ENCODE results near the gene OTULIN.

OTULIN gene

DNA sequence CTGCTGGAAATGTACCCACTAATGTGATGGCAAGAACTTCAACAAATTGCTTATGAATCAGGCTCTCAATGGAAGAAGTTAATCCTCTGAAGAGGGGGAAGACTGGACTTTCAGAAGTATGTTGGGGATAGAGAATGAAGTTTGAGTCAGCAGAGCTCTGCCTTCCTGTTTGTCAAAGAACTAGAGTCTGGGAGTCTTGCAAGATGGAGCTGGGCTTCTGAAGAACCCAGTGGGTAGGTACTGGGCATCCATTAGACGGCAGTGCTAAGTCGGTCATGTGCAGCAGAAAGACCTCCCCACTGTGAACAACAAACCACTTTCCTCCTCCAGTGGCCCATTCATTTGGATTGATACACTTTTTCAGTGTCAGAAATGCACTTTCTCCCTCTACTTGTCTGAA is 34.6 kb downstream of the OTULIN start:
- DNase-seq: no peak

DNA sequence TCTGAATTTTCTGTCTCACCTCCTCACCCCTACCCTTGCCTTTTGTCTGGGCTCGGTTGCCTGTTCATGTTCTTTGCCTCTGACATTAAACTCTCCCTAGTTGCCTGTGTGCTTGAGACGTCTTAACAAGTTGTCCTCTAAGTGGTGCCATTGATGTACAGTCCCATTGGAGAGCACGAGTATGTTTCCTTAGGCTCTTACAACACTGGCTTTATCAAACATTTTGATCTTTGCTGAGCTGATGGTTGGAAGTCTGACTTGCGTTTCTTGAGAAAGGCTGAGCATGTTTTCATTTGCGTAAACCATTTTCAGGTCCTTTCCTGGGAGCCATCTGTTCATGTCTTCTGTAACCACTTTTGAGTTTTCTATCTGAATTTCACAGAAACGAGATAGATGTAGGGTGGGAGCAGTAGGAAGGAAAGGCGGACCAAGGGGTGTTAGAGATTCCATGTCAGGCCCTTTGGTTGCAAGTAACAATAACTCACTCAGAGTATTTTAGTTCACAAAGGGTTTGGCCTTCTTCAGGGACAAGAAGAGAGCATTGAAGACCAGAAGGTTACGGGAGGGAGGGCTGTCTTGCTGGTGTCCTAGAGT is 35.4 kb downstream of the OTULIN start:
- DNase-seq: no peak

DNA sequence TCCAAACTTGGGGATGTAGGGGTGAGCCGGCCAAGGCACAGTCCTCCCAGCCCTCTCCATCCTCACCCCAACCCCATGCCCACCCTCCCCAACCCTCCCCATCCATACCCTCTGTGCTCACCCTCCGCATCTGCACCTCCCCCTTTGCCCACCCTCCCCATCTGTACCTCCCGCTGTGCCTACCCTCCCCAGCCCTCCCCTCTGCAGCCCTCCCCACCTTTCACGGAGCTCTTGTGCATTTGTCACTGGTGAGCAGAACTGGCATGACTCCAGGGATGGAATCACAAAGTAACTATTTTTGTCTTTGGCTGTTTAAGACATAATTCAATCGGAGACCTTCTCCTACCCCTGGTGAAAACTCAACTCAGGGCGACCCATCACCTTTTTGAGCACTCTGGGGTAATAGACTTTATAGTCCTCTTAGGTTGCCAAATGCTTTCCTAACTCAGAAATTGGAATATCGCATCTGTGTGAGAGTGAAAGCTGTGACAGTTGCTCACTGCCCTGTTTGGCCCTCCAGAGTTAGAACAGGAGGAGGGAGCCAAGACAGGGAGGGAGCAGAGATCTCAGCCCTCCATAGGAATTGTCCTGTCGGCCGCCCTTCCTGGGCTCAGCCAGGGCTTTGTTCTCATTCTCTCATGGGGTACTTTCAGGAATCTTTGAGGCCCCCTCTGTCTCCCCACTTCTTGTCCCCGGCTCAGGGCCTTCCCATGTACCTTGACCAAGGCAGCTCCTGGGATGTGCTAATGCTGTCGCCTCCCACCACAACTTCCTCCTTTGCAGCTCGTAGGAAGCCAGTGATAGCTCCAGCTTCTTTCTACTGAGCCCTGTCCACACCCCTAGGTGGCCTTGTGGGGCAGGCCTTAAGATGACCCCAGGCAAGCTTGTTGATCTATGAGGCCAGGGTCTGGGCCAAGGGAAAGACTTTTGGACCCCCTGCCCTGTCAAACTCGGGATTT is 36.2 kb downstream of the OTULIN start:
- no peak for DNase-seq

DNA sequence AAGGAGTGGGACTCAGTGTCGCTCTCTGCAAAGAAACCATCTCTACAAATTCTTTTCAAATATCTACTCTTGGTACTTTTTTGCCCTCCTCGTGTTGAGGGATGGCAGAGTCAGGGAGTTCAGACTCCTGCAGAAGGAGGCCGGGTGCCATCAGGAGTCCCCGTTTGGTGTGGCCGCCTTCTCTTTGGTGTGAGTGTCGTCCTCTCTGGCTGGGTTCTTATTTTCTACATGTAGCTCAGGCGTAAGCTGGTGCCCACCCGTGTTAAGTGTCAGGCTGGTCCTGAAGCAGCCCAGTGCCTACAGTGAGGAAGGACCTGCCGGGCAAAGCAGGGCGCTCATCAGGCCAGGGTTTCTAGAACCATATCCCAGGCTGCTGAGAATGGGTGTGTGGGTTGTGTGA is 37.0 kb downstream of the OTULIN start:
- DNase-seq: no peak

DNA sequence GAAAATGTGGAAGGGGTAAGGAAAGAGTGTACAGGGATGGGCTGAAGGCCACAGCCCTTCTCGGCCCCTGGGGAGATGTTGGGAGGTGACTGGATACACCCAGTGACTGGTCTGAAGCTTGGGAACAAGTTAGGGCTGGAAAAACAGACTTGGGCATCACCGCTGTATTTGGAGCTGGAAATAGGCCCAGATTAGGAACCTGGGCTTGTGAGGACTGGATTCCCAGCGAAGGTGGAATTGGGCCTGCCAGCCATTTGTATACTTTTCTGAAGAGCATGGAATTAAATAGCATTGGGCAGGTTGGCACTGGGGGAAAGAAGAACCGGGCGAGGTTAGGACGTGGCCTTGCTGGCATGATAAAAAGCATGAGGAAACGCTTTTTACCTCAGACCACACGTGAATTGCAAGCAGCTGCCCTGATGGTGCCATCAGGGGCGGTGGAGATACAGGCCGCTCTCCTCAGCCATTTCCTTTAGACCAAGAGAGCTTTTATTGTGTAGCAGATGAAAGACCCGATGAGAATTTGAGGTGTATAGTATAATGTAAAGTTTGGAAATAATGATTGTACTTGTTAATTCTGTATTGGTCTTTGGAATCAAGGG is 37.8 kb downstream of the OTULIN start:
- no peak for DNase-seq

DNA sequence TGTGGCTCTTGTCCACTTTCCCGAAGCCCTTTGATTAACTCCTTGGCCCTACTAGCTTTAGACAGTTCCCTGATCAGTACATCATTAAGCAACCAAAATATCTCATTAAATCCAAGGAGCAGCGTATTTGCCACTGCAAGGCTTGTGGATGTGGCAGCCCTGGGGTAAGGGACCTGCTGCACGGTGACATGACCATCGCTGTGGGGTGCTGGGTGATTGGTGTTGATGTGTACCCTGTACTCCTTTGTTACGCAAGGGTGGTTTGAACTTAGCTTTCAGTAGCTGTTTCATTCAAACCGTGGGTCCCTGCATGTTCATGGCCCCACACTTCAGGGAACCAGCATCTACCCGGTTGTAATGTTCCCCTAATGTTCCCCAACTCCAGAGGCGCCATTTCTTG is 41.0 kb downstream of the OTULIN start:
- DNase-seq: no peak

DNA sequence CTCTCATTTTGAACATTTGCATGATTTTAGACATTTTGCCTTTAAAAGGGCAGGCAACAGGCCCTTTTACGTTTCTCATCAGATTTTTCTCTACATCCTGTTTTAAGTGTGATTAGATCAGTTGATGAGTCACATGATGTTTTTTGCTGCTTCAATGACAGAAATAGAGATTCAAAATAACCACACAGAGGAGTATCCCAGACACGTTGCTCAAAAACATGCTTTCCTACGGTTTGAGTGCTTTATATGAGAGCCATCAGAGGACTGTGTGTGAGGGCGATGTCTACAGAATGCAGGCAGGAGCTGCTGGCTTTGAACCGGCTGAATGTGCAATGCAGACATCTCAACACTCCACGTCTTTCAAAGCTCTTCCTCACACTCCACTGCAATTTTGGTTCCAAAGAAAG is 42.1 kb downstream of the OTULIN start:
- no peak for DNase-seq

DNA sequence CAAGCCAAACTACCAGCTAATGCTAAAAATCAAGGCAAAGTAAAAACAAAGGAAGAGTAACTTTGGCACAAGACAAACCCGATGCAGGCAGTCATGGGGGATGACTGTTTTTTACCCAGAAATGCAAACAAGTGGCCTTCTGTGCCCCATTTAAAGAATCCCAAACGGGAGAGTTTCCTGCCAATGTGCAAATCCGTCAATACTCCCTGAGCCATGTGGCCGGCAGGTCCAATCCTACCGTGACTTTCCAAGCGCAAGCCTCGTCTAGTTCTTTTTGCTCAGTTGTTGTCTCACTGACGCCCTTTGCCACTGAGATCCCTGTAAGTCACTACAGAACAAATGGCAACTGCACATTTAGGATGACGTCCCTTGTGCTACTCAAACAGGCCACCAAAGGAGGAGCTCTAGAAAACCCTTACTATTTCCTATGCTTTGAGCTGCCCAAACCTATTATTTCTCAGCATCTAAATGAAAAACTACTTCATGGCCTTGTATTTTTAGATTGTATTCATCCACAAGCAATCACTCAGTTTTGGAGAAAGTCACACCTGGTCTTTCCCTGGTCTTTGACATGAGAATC is 43.4 kb downstream of the OTULIN start:
- DNase-seq: no peak

DNA sequence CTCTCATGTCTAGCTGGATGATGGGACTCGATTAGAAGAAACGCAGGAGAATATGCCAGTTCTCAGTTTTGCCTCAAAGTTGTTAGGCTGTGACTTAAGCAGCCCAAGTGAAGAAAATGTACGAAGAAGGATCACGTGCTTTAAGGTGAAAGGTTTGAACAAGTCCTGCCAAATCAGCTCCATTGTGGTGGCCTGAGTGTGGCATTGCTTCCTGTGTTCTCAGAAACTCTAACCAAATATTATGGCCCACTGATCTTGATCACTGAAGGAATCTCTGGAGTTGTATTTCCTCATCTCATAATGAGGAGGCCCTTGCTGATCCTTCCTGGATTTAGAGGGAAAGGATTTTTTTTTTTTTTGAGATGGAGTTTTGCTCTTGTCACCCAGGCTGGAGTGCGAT is 44.0 kb downstream of the OTULIN start:
- DNase-seq: no peak

DNA sequence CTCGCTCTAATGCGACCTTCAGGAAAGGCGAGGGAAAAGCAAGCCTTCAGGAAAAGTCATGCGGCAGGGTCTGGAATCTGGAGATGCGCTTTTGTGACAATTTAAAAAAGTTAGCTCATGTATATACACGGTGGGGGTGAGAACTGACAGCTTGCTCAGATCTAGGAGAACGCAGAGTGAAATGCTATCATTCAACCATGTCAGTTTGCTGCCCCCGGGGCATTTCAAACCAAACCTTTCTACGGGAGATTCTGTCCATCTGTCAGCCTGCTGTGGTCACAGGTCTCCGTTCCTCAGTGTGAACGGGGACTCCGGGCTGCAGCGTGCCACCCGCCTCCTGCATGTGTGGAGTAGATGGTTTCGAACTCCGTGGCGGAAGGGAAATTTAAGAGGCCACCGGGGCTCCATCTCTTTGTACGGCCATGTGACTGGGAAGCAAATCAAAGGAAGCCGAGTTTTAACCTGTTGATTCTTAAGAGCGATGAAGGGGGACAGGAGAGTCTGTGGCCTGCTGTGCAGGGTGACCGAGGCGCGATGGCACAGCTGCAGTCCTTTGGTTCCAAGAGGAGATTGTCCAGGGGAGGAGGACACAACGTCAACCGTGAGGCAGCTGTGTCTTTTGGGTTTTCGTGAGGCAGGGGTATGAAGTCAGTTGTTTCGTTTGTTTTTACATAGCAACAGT is 45.9 kb downstream of the OTULIN start:
- DNase-seq: peak; percentile 20

DNA sequence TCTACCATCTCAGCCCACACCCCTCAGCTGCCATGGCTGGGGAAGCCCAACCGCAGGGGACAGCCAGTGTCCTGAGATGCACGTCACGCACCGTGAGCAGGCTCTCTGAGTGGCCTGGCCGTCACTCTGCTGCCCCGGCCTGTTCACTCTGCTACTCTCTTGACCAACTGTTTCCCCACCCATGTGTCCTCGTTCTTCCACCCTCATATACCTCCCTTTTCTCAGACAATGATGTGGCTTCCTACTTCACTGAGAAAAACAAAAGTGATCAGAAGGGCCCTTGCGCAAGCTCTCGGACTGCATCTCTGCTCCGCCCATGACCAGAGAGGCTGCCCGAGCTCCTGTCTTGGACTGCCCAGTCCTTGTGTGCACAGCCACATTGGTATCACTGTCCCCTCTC is 47.6 kb downstream of the OTULIN start:
- no peak for DNase-seq

DNA sequence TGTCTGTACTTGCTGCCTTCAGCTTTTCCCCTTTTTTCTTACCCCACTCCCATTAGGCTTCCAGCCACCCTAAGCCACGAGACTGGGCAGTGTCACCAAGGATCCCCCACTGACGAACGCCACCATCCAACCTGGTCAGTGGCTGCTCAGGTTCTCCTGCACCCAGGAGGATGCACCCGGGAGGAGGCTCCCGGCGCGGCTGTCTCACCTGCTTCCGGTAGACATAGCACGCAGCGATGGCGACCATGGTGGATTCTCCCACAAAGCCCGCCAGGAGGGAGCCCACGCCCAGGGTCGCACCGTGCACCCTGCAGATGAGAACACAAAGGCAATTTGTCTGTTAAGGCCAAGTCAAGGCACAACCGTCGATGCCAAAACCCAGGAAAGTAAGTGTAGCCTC is 48.1 kb downstream of the OTULIN start:
- no peak for DNase-seq

DNA sequence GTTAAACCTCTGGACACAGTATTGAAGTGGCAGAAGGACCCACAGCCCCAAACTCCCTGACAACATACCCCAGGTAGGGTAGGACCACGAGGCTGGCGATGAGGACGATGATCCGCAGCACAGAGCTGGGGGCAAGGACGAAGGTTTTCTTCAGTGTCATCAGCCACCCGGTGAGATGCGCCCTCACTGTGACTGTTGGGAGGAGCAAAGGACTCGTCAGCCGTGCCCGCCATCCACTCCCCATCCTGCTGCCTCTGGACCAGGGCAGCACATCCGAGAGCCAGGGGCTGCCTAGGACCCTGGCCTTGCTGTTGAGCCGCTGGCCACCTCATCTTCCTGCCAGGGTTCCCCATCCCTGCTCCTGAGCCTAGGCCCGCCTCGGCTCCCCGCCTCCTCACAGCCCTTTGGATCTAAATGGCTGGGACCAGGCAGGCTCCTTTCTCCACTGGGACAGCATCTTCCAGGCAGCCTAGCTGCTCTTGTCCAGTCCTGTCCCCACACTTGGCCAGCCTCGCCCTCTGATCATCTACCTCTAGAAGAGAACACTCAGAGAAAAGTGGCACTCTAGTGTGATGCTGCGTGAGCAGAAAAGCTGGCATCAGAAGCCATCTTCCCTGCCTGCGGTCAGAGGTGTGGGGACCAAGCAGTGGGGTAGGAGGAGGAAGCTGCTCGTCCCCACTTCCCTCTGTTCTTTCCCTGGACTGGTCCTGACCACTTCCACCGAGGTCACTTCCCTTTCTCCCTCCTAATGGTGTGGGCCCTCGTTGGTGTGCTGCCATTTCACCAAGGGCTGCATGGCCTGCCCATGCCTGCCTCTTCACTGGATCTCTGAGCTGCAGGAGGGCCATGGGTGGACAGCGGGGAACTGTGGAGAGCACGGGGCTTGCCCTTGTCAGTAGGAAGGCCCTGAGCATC is 49.2 kb downstream of the OTULIN start:
- no peak for DNase-seq

DNA sequence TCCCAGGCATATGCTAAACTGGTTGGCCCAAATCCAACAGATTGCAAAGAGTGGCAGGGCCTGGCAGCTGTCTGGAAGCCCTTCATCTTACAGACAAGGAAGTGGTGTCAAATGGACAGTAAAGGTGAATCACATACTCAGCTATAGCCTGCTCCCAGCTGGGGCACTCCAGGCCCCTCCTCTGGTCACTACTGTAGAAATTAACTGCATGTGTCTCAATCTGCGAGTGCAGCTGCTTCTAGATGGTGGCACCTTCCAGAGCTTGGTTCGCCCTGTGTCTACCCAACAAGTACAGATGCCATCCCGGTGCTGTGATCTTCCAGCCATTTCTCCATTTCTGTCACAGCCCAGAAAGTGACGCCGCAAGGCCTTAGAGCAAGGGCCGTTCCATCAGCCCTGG is 50.2 kb downstream of the OTULIN start:
- peak; percentile 72 for DNase-seq

DNA sequence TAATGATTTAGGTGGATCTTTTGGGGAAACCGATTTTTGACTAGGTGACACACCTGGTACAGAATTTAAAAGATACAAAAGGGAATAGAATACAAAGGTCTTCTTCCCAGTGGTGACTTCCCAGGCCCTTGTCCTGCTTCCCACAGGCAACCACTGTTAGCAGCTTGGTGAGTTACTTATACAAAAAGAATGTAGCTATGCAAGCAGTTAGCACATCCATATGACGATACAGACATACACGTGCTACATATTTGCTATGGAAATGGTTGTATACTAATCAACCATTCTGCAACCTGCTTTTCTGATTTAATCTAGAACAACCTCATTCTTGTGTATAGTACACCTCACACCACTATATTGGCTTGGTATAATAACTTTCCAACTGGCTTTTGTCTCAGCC is 51.0 kb downstream of the OTULIN start:
- no peak for DNase-seq

DNA sequence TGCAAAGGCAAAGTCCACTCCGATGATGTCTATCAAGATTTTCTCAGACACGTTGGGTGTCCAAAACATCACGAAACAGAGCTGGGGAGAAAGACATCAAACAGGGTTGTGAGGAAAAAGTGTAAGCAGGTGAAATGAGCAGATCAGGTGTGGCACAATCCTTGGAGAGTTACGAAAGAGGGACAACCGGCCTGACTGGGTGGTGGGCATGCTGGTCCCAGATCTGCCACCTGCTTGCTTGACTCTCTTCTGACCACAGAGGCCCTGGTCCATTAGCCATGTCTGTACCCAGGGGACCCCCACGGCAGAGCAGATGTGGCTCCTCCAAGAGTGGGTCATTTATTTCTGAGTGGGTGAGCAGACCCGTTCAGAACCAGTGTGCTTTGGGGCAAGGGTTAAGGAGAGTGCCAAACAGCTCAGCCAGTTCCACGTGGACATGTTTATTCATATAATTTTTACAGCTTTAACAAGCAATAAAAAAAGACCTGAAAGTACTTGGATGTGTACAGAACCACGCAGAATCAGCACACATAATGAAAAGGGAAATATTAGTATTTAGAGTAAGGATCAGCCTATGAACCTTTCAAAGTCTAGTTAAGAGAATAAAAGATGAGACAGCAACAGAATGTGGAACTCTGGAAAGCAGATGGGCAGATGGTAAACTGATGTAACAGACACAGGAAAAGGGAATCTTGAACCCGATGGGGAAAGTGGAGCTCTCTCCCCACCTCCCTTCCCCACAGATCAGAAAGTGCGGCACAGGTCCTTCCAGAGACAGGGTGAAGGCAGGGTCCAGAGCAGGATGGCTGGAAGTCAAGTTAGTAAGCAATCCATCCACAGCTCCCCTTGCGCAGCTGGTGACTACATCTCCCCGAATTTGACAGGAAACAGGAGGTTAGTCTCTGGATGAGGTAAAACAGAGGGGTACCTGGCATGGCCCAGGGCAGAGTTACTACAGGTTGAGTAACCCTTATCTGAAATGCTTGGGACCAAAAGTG is 52.5 kb downstream of the OTULIN start:
- no peak for DNase-seq

DNA sequence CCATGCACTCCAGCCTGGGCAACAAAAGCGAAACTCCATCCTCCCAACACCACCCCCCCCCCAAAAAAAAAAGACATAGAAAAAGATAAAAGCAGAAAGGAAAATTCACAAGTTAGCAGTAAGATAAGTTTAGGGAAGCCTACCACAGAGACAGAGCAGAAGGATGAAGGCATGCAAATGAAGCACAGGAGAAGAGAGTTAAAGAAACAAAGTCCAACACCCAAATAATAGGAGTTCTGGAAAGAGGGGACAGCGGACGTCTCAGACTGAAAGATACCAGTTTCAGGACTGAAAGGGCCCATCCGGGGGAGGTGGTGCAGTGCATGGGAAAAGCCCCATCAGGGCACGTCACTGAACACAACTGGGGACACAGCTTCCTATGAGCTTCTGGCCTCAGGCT is 54.3 kb downstream of the OTULIN start:
- DNase-seq: no peak

DNA sequence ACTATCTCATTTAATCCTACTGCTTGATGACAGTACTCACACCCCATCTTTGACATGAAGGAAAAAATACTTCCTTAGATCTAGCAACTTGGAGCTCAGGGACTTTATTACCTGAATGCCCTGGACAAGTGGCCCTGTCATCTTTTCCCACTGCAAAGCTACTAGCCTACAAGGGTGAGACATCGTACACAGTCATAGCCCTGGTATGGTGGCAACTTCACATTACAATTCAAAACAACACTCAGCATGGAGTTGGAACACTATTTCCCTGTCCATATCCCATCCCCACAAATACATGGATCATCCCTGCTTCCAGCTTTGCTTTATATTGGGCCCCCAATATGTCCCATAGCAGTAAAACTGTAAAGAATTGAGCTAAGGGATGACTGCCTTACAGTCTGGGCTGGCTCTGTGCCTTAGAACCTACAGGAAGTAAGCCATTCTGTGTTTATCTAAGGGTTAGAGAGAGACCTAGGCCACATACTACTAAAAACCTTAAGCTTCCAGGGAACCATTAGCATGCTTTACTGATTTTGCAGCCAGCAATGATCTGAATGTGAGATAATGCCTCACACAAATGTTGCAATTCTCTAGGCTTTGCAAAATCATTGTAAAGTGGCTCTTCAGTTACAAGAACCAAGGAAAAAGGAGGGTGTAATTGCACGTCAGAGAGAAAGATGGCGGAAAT is 55.9 kb downstream of the OTULIN start:
- DNase-seq: peak; percentile 20

DNA sequence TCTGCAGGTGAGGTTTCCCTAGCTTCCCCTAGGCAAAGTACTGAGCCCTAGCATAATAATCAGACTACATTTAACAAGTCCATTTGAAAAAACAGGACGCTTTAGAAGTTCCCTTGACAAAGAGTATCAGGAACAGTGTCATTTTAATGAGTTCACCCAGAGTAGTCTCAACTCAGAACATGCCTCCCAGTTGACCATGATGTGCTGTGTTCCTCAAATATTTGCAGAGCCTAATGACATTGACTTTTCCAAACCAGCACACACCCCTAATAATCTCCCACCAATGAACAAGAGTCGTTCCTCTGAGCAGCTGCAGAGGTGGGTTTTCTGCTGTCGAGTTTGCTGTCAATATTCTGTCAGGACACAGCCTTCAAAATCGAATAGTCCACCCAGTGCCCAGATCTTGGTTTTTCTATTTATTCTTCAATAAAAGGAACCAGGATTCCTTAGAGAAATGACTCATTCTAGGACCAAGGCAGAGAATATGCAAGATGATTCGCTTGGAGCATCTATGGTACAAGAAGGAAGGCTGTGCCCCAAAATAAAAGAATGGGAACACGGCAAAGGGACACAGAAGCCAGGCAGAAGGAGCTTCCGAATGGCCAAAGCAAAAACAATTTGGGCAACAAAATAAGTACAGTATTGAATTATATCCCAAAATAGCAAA is 57.6 kb downstream of the OTULIN start:
- peak; percentile 64 for DNase-seq

DNA sequence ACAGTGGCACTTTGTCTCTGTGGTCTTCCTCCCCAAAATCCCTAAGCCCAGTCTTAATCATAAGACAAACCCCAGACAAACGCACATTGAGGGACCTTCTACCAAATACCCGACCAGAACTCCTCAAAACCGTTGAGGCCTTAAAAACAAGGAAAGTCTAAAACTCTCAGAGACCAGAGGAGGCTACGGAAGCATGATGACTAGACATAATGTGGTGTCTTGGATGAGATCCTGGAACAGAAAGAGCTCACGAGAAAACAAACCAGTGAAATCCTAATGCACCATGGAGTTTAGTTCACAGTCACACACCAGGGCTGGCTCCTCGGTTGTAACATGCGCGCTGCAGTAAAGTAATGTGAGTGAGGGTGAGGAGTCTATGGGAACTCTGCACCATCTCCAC is 58.4 kb downstream of the OTULIN start:
- no peak for DNase-seq
